T-helper 2 cell treated with Interferon-gamma antibody and Interleukin-4, amounts not matched to agents 100 ng/mL and 5 ng/mL, for 36 hours (primary cell): ENCODE results near the gene KDM2A. TPM values are rescaled to one million over a fixed set of nuclear protein-coding genes. Genes with fewer than 3 reads are reported as not detected.
"Not testable (repeated sequence)": the region's sequence is repeated elsewhere in the genome, so short reads cannot be mapped to it uniquely, and the experiment has no call there.

ENCODE experiments used
- intact Hi-C: fragments of 100-400 bp; cut with micrococcal nuclease; formaldehyde crosslinking; loops from one replicate; pipeline ENCODE4 v1.15.1; 2023
- total RNA-seq: library from RNA; stranded (reverse); gene quantifications from 2 replicates; pipeline ENCODE4 v1.2.3, GENCODE V29; 2022

The KDM2A gene
- total RNA-seq, 1 donor from 2014 or later = 97.8 TPM

DNA sequence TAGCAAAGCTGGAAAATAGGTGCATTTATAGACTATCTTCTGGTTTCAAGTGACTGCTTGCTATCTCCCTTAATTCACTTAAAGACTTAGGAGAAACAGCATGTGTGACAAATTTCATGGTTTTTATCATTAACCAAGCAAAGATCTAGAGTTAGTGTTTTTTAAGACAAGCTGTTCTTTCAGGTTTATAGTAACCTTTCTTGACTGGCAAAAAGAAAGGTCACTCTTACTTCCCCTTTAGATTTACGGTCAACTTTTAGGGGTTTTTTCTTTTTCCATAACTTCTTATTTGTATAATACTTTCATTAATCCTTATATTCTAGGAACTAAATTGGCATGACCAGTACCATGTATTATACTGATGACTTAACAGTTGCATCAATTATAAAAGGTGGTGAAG lies 46.6 kb downstream of the KDM2A start:
- intact Hi-C loops = no loop called here

DNA sequence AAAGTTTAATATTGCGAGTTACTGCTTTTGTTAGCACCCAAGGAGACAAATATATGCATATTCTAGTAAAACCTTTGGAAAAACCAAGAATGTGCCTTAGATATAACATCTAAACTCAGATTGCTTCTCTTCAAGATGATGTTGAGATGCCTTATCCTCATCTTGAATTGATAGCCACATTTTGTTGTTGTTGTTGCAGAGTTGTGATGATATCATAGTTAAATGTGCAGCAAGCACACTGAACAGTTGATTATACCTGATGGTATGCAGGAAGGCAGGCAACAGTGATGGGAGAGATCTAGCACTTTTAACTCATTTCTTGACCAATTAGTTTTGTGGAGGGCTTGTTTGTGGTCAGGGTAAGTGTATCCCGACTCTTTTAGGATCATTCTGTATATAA lies 48.0 kb downstream of the KDM2A start:
- intact Hi-C loops = no loop called here

DNA sequence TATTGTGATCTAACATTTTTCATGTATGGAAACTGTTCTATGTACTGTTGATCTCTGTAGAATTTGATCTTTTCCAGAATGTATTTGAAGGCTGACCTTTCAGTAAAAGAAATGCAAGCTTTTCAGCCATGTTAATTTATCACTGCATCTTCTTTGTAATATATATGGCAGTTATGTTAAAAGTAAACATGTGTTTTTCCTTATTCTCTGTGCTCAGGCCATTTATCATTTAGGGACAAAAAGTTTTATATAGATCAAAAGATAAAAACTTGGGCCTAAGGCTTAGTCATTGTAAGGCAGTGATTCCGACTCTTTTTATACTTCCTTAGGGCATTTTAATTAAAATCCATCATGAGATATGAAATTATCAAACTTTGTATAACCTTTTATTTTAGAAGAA lies 48.7 kb downstream of the KDM2A start:
- intact Hi-C loops = loop anchor here (1.0 kb wide), 1 partner anchor 86 kb away; no protein-coding TSS in a partner anchor

DNA sequence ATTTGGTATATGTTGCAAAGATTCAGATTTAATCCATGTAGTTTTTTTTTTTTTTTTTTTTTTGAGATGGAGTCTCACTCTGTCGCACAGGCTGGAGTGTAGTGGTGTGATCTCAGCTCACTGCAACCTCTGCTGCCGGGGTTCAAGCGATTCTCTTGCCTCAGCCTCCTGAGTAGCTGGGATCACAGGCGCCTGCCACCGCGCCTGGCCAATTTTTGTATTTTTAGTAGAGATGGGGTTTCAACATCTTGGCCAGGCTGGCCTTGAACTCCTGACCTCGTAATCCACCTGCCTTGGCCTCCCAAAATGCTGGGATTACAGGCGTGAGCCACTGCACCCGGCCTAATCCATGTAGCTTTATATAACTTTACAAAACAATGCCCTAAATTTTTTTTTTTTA lies 49.8 kb downstream of the KDM2A start:
- intact Hi-C loops = loop anchor here (1.0 kb wide), 1 partner anchor 88 kb away; no protein-coding TSS in a partner anchor

DNA sequence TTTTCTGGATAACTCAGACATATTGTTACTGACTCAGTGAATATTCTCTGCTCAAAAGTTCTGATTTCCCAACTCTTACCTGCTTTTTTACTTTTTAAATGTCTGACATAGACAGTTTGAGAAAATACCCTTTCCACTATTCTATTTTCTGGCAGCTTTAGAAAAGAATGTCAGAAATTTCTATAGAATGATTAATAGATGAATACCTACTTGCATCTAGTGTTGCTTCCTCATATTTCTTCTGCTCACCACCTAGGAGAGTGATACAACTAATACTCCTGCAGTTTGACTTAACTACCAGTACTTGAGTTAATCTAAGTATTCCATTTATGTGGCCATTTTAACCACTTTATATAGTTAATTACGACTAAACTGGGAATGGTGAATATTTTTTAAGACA lies 55.2 kb downstream of the KDM2A start:
- intact Hi-C loops = no loop called here

DNA sequence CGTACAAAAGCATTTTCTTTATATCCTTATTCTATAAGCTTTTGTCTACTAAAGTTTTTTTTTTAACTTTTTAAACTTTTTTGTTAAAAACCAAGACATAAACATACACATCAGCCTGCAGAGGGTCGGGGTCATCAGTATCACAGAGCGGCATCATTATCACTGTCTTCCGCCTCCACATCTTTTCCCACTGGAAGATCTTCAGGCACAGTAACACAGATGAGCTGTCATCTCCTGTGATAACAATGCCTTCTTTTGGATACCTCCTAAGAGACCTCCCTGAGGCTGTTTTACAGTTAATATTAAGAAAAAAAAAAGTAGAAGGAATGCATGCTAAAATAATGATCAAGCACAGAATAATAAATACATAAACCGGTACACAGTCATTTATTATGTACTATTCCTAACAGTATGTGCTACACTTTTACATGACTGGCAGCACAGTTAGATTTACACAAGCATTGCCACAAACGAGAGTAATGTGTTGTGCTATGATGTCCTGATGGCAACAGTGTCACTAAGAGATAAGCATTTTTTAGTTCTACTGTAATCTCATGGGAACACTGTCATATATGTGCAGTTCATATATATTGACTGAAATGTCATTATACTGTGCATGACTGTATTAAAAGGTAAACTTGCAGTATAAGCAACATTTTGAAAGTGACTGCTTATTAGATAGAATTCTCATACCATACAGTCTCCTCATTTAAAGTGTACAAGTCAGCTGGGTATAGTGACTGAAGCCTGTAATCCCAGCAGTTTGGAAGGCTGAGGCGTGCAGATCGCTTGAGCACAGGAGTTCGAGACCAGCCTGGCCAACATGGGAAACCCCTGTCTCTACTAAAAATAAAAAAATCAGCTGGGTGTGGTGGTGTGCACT lies 58.6 kb downstream of the KDM2A start:
- intact Hi-C loops = no loop called here

DNA sequence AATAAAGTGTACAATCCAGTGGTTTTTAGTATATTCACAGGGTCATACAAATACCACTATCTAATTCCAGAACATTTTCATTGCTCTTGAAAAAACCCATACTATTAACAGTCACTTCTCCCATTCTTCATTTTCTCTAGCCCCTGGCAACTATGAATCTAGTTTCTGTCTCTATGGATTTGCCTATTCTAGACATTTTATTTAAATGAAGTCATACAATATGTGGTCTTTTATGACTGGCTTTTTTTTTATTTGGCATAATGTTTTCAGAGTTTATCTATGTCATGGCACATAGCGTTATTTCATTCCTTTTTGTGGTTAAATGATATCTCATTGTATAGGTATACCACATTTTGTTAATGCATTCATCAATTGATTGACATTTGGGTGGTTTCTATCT lies 59.4 kb downstream of the KDM2A start:
- intact Hi-C loops = no loop called here

DNA sequence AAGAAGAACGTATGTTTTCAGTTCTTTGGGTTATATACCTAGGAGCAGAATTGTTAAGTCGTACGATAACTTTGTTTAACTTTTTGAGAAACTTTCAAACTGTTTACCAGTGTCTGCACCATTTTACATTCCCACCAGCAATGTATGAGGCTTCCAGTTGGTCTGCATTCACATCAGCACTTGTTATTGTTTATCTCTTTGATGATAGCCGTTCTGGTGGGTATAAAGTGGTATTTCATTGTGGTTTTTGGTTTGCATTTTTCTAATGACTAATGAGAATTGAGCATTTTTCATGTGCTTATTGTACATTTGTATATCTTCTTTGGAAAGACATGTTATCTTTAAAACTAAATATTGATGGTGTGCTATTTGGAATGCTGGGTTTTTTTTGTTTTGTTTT lies 59.8 kb downstream of the KDM2A start:
- intact Hi-C loops = no loop called here

DNA sequence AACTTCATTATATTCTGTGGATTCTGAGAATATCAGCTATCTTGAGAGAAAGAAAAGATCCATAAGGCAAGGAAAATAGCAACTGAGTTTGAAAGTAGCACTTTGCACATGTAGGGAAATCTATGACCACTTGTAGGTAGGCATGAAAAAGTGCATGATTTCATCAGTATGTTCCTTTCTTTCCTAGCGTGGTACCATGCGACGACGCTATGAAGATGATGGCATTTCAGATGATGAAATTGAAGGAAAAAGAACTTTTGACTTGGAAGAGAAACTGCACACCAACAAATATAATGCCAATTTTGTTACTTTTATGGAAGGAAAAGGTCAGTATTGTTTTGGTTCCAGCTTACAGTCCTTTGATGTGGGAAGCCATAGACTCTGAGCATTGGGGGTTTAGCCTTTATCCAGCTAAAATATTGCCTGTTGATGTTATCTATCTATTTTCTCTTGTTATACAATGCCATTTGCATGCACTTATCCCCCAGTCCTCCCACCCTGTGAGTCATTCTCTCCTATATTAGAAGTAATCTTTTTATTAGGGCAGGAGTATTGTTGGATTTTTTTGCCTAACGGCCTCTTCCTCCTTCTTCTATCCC lies 60.9 kb downstream of the KDM2A start:
- intact Hi-C loops = no loop called here

DNA sequence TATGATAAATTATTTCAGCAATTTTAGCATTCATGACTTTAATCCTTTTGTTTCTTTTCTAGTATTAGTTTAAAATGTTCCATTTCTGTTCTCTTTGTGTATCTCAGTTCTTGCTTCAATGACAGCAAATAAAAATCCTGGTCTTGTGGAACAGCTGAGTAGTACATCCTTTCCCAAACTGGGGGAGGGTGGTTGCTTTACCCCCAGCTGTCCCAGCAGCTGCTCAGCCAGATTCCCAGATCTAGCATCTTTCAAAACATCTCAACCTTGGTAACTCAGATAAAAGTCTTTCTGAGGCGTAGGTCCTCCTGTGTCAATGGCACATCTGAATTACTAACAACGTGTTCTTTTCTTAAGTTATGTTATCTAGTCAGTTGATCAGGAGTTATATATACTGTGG lies 75.0 kb downstream of the KDM2A start:
- intact Hi-C loops = no loop called here

DNA sequence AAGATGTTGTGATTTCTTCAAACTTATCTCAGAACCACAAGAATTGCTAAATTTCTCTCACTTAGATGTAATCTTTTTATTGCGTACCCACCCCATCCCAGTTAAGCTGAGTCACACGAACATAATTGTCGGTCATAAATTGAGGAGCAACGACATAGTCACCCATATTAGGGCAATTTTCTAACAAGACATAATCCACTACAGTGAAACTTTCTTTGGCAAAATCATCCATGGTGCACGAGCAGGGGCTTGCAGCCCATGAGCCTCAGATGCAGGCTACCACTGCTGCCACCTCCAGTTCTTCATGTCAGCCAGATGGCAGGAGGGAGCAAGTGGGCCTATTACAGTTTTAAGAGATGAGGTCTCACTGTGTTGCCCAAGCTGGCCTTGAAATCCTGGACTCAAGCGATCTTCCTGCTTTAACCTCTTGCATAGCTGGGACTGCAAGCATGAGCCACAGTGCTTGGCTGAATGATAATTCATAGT lies 77.0 kb downstream of the KDM2A start:
- intact Hi-C loops = no loop called here

DNA sequence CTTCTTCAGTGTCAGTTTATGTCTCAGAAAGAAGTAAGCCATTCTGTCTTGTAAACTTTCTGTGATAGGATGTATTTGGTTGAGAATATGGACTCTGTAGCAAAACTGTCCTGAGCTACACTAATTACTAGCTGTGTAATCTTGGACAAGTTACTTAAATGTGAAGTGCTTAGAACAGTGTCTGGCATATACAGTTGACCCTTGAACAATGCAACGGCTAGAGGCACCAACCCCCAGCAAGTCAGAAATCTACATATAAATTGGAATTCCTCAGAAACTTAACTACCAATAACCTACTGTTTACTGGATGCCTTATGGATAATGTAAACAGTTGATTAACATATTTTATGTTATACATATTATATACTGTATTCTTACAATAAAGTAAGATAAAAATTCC lies 78.5 kb downstream of the KDM2A start:
- intact Hi-C loops = no loop called here

DNA sequence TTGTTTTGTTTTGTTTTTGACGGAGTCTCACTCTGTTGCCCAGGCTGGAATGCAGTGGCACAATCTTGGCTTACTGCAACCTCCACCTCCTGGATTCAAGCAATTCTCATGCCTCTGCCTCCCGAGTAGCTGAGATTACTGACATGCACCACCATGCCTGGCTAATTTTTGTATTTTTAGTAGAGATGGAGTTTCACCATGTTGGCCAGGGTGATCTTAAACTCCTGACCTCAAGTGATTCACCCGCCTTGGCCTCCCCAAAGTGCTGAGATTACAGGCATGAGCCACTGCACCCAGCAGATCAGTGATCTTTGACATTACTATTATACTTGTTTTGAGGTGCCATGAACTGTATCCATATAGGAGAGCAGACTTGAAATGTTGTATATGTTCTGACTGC lies 79.7 kb downstream of the KDM2A start:
- intact Hi-C loops = not testable (repeated sequence)

DNA sequence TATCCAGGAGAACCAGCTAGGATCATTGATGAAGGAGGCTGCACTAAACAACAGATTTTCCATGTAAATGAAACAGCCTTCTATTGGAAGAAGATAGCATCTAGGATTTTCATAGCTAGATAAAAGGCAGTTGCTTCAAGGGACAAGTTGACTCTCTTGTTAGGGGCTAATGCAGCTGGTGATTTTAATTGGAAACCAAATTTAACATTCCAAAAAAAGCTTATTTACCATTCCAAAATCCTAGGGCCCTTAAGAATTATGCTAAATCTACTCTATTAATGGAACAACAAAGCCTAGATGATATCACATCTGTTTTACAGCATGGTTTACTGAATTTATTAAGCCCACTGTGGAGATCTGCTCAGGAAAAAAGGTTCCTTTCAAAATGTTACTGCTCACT lies 80.7 kb downstream of the KDM2A start:
- intact Hi-C loops = no loop called here

DNA sequence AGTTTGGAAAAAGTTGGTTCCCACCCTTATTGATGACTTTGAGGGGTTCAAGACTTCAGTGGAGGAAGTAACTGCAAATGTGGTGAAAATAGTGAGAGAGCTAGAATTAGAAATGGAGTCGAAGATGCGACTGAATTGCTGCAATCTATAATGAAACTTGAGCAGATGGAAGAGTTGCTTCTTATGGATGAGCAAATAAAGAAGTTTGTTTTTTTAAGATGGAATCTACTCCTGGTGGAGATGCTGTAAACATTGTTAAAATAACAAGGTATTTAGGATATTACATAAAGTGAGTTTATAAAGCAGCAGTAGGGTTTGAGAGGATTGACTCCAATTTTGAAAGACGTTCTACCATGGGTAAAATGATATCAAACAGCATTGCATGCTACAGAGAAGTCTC lies 83.0 kb downstream of the KDM2A start:
- intact Hi-C loops = no loop called here

DNA sequence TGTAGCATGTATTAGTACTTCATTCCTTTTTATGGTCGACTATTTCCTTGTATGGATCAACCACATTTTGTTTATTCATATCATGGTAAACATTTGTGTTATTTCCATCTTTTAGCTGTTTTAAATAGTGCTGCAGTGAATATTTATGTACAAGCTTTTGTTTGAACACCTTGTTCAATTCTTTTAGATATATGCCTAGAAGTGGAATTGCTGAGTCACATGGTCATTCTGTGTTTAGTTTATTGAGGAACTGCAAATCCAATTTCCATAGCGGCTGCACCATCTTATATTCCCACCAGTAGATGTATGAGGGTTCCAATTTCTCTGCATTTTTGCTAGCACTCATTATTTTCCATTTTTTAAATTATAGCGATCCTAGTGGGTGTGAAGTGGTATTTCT lies 85.8 kb downstream of the KDM2A start:
- intact Hi-C loops = no loop called here

DNA sequence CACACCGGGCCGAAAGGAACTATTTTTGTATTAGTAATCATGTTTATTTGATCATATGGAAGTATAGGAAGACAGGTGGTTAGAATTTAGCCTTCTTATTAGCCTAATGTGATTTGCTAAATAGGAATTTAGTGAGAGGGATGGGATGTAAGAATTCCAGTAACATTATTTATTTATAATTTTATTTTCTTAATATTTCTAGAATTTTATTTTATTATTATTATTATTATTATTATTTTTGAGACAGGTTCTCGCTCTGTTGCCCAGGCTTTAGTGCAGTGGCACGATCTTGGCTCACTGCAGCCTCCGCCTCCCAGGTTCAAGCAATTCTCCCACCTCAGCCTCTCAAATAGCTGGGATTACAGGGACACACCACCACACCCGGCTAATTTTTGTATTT lies 90.2 kb downstream of the KDM2A start:
- intact Hi-C loops = not testable (repeated sequence)

DNA sequence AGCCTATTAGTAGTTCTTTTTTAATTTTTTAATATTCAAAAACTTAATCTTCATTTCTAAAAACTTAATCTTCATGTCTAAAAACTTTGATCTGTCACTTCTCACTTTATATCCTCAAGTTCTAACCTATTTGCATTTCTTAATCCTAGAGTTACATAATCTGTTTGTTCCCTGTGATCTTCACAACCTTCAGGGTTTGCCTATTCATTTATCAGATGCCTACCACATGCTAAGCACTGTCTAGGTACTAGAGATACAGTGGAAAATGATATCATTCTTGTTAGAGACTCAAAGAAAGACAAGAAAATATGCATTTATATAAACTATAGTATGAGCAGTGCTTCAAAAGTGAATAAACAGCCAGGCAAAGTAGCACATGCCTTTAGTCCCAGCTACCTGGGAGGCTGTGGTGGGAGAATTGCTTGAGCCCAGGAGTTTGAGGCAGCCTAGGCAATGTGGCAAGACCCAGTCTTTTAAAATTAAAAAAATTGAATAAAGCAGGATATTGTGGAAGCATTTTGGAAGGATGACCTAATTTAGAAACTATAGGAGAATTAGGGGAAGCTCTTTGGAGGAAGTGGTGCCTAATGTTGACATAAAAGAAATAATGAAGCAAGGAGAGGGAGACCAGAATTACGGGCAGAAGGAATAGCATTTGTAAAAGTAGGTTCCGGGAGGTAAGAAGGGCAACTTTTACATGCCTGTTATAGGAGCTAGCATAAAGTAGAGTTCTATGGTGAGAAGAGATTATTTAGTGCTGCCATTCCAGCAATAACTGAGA lies 92.8 kb downstream of the KDM2A start:
- intact Hi-C loops = no loop called here

DNA sequence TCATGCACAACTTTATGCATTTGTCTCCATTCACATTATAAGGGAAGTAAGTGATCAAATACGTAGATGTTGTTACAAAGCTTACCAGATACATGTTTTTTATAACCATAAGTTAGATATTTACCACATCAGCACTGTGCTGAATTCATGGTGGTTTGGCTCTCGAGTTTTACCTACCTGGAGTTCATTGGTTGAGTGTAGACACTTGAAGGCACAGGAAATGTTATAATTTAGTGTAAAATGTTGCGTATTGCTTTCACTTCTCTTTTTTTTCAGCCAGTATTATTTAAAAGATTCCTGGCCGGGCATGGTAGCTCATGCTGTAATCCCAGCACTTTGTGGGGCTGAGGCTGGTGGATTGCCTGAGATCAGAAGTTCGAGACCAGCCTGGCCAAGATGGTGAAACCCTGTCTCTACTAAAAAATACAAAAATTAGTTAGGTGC lies 94.1 kb downstream of the KDM2A start:
- intact Hi-C loops = no loop called here

DNA sequence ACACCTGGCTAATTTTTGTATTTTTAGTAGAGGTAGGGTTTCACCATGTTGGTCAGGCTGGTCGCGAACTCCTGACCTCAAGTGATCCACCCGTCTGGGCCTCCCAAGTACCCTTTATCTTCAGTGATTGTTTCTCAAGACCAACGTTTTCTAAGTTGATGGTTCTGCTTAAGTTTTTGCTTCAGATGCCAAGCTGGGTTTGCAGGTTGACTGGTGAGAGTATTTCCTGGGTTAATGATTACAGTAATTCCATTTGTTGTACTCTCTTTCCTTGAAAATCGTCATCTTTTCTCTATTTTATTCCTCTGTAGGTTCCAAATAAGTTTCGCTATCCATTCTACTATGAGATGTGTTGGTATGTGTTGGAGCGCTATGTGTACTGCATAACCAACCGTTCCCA lies 108.7 kb downstream of the KDM2A start:
- intact Hi-C loops = no loop called here

DNA sequence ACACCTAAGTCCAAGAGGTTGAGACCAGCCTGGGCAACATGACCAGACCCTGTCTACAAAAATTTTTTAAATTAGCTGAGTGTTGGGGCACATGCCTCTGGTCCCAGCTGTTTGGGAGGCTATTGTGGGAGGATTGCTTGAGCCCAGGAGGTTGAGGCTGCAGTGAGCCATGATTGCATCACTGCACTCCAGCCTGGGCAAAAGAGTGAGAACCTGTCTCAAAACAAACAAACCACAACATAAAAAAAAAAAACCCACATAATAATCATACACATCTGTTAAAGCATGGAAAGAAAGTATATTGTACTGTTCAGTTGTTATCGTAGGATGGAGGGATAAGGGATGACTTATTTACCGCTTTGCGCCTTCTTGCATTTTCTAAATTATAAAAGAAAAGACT lies 111.3 kb downstream of the KDM2A start:
- intact Hi-C loops = no loop called here

DNA sequence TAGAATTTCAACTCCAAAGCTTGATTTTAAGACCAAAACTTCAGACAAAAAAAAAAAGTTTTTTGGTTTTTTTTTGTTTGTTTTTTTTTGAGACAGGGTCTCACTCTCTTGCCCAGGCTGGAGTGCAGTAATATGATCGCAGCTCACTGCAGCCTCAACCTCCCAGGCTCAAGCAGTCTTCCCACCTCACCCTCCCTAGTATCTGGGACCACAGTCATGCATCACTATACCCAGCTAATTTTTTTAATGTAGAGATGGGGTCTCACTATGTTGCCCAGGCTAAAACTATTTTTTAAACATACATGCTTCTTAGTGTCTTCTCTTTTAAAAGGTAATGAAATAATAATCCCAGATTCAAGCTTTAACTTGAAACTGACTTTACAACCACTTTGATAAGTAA lies 111.8 kb downstream of the KDM2A start:
- intact Hi-C loops = no loop called here
